C4-2B (cell line): Measurements from ENCODE around the gene FLYWCH1.
"Not testable (repeated sequence)": the region's sequence is repeated elsewhere in the genome, so short reads cannot be mapped to it uniquely, and the experiment has no call there.

Experiments
- H3K27ac ChIP-seq: fragments of 450-650 bp; 2 replicates; pipeline ENCODE4 v1.5.1; 2017
- CTCF ChIP-seq: fragments of 450-650 bp; conservative IDR thresholded peaks from 2 replicates; pipeline ENCODE4 v1.5.1; 2017; ENCODE audit warnings: mild to moderate bottlenecking
- ZFX ChIP-seq: fragments of 450-650 bp; IDR thresholded peaks from 2 replicates; pipeline ENCODE4 v1.6.1; 2017

FLYWCH1 gene

GRCh38 chr16:2907084-2907753 is 4.5 kb upstream of the FLYWCH1 start:
- TF ChIP-seq CTCF: peak; percentile 94
- not testable (repeated sequence) for H3K27ac ChIP-seq

GRCh38 chr16:2910441-2910969 is 1.2 kb upstream of the FLYWCH1 start:
- TF ChIP-seq CTCF: no peak
- TF ChIP-seq ZFX: no peak
- no peak overlapping the region for H3K27ac ChIP-seq

- TF ChIP-seq ZFX: no peak
- no peak for TF ChIP-seq CTCF
- H3K27ac ChIP-seq: peak overlapping the region; percentile 78
Measured at GRCh38 chr16:2912330-2913199, 834 bp downstream of the FLYWCH1 start.

GRCh38 chr16:2913603-2914002 is 1.9 kb downstream of the FLYWCH1 start:
- TF ChIP-seq ZFX: no peak
- no peak for TF ChIP-seq CTCF
- no peak overlapping the region for H3K27ac ChIP-seq

GRCh38 chr16:2914233-2914632 is 2.5 kb downstream of the FLYWCH1 start:
- no peak overlapping the region for H3K27ac ChIP-seq
- no peak for TF ChIP-seq CTCF
- no peak for TF ChIP-seq ZFX

GRCh38 chr16:2915196-2915929 is 3.6 kb downstream of the FLYWCH1 start:
- H3K27ac ChIP-seq: peak overlapping the region; percentile 23
- TF ChIP-seq CTCF (no peak), ZFX (no peak)
